NCI-H1436 treated with DMSO at 0.1 percent for 48 hours (cell line): ENCODE data around the gene OPALIN.

Experiments used
- DNase-seq: peaks from one replicate; lab custom pipeline; 2025; lab: John Stamatoyannopoulos, UW

OPALIN gene

GRCh38 chr10:96374004-96374403, 15.2 kb upstream of the OPALIN start:
- DNase-seq: no peak

GRCh38 chr10:96371356-96371755, 12.6 kb upstream of the OPALIN start:
- no peak for DNase-seq

GRCh38 chr10:96370584-96371157, 11.9 kb upstream of the OPALIN start:
- no peak for DNase-seq

- no peak for DNase-seq
Measured at GRCh38 chr10:96369890-96370583, 11.2 kb upstream of the OPALIN start.

- DNase-seq: no peak
Measured at GRCh38 chr10:96368971-96369370, 10.2 kb upstream of the OPALIN start.

GRCh38 chr10:96367470-96367869, 8.7 kb upstream of the OPALIN start:
- no peak for DNase-seq

- no peak for DNase-seq
Measured at GRCh38 chr10:96366508-96366907, 7.7 kb upstream of the OPALIN start.

GRCh38 chr10:96365571-96365970, 6.8 kb upstream of the OPALIN start:
- DNase-seq: no peak

- no peak for DNase-seq
Measured at GRCh38 chr10:96360766-96361165, 2.0 kb upstream of the OPALIN start.

GRCh38 chr10:96360331-96360730, 1.5 kb upstream of the OPALIN start:
- DNase-seq: no peak

- DNase-seq: no peak
Measured at GRCh38 chr10:96359616-96360015, 814 bp upstream of the OPALIN start.

- no peak for DNase-seq
Measured at GRCh38 chr10:96357038-96357620, 1.7 kb downstream of the OPALIN start.

- no peak for DNase-seq
Measured at GRCh38 chr10:96352582-96352981, 6.2 kb downstream of the OPALIN start.

- DNase-seq: no peak
Measured at GRCh38 chr10:96352027-96352426, 6.8 kb downstream of the OPALIN start.

GRCh38 chr10:96346295-96346694, 12.5 kb downstream of the OPALIN start:
- no peak for DNase-seq

GRCh38 chr10:96345222-96345621, 13.6 kb downstream of the OPALIN start:
- DNase-seq: no peak

- no peak for DNase-seq
Measured at GRCh38 chr10:96344178-96344577, 14.6 kb downstream of the OPALIN start.

GRCh38 chr10:96342402-96342801, 16.4 kb downstream of the OPALIN start:
- no peak for DNase-seq

GRCh38 chr10:96341219-96342182, 17.3 kb downstream of the OPALIN start:
- DNase-seq: no peak

GRCh38 chr10:96339956-96340904, 18.6 kb downstream of the OPALIN start:
- no peak for DNase-seq

- DNase-seq: no peak
Measured at GRCh38 chr10:96339383-96339782, 19.4 kb downstream of the OPALIN start.
